ENCODE results near the gene CNST.

- no peak for TF ChIP-seq CTCF (IDR thresholded peaks at IDR 0.05; ENCODE audit: low read depth, low read length)
- no peak for TF ChIP-seq EZH2phosphoT487 (IDR thresholded peaks at IDR 0.05; ENCODE audit: low read depth)
Measured at GRCh38 chr1:246518456-246519205, 47.6 kb upstream of the CNST start.
